HepG2 (cell line): ENCODE measurements around the gene PSMD9. TPM values are rescaled to one million over a fixed set of nuclear protein-coding genes. Genes with fewer than 3 reads are reported as not detected.

Experiments
- ATAC-seq: fragments of 200-7000 bp; cut with Tn5 transposase; 3 replicates; pipeline ENCODE4 v1.9.1; 2020; ENCODE audit warnings: mild to moderate bottlenecking, moderate library complexity
- BruUV-seq: library from RNA; stranded (reverse); fragments of 400-500 nt; replicated peaks from 2 replicates; lab custom pipeline; 2021; lab: Mats Ljungman, UMichigan
- CTCF ChIA-PET: fragments of 300-600 bp; formaldehyde crosslinking; extraction: SDS; loops from one replicate; lab custom pipeline; 2021; ENCODE audit warnings: low total read pairs, inconsistent platforms, low intra/inter-chr PET ratio; lab: Yijun Ruan, JAX
- POLR2A ChIA-PET: fragments of 350-600 bp; sonication (Branson Sonifier 250); formaldehyde crosslinking; loops from one replicate; lab custom pipeline; 2020; ENCODE audit warnings: antibody characterized with exemption, inconsistent platforms; lab: Yijun Ruan, JAX
- DNase-seq: peaks from one replicate; pipeline ENCODE4 v3.0.0-alpha.2; 2015; ENCODE audit warnings: low spot score
- FAIRE-seq: peaks from 3 replicates; lab custom pipeline; 2011; peaks lifted over from hg19 to GRCh38; lab: Jason Lieb, UNC
- H2AFZ ChIP-seq: one replicate; pipeline ENCODE4 v1.6.1; 2011; ENCODE audit warnings: low read length, inconsistent platforms
- H3K27ac ChIP-seq: fragments of 300-600 bp; 3 replicates; pipeline ENCODE4 v1.8.0; 2011; ENCODE audit warnings: mixed run types, mild to moderate bottlenecking, mixed read lengths, low read length, inconsistent platforms; ENCODE audit not compliant: insufficient read depth; ENCODE audit errors: extremely low read length
- H3K27me3 ChIP-seq, 2 experiments: fragments of 200-600 bp in 1 of 2; 2 replicates in 1 of 2; 3 replicates in 1 of 2; pipeline versions ENCODE4 v1.6.0 to v1.8.0; 2011; ENCODE audit warnings: low read length in 2 of 2, mild to moderate bottlenecking in 2 of 2, moderate library complexity in 2 of 2, inconsistent platforms in 1 of 2; ENCODE audit not compliant: insufficient read depth in 2 of 2, control insufficient read depth in 1 of 2
- H3K36me3 ChIP-seq, 2 experiments: fragments of 200-600 bp in 1 of 2; replicated peaks in 1 of 2; 2 replicates in 1 of 2; 3 replicates in 1 of 2; pipeline versions ENCODE4 v1.5.1 to v1.8.0; 2011; ENCODE audit warnings: low read length in 2 of 2, inconsistent platforms in 1 of 2; ENCODE audit not compliant: insufficient read depth in 2 of 2, control insufficient read depth in 1 of 2
- H3K4me1 ChIP-seq: 2 replicates; pipeline ENCODE4 v1.5.1; 2012; ENCODE audit warnings: low read length, inconsistent platforms; ENCODE audit not compliant: insufficient read depth
- H3K4me2 ChIP-seq: 2 replicates; pipeline ENCODE4 v1.6.0; 2011; ENCODE audit warnings: low read depth, low read length, inconsistent platforms
- H3K4me3 ChIP-seq, 3 experiments: fragments of 200-600 bp in 1 of 3; sonication (generic), shearing (Covaris generic) in 1 of 3; replicated peaks in 1 of 3; 2 replicates each; pipeline ENCODE4 v1.5.1; 2011 to 2016; ENCODE audit warnings: low read length in 3 of 3, inconsistent platforms in 2 of 3, low read depth in 2 of 3, mild to moderate bottlenecking in 2 of 3, control low read depth in 1 of 3, mixed read lengths in 1 of 3; ENCODE audit not compliant: insufficient read depth in 1 of 3
- H3K79me2 ChIP-seq: one replicate; pipeline ENCODE4 v1.6.1; 2011; ENCODE audit warnings: low read length, inconsistent platforms; ENCODE audit not compliant: insufficient read depth
- H3K9ac ChIP-seq: 2 replicates; pipeline ENCODE4 v1.6.0; 2011; ENCODE audit warnings: mild to moderate bottlenecking, low read depth, low read length, inconsistent platforms; ENCODE audit not compliant: insufficient read depth
- H3K9me3 ChIP-seq: 2 replicates; pipeline ENCODE4 v1.5.1; 2012; ENCODE audit warnings: mild to moderate bottlenecking, low read length
- H4K20me1 ChIP-seq: 2 replicates; pipeline ENCODE4 v1.6.0; 2011; ENCODE audit warnings: inconsistent platforms, mild to moderate bottlenecking, low read length, moderate library complexity; ENCODE audit not compliant: insufficient read depth
- ATF1 ChIP-seq: IDR thresholded peaks from 2 replicates; pipeline ENCODE4 v1.6.1; 2016; ENCODE audit warnings: mild to moderate bottlenecking, control low read depth
- BHLHE40 ChIP-seq: IDR thresholded peaks from 2 replicates; pipeline ENCODE4 v1.6.1; 2011; ENCODE audit warnings: low read length, improper control_type of control experiment
- NRL ChIP-seq: sonication (generic); formaldehyde crosslinking; IDR thresholded peaks from 2 replicates; pipeline ENCODE4 v1.5.0; 2020; ENCODE audit warnings: missing genetic modification reagents, mild to moderate bottlenecking, moderate library complexity, borderline replicate concordance
- TP53 ChIP-seq: sonication (generic); formaldehyde crosslinking; conservative IDR thresholded peaks from 2 replicates; pipeline ENCODE4 v1.4.0; 2020; ENCODE audit warnings: missing genetic modification reagents
- ZEB1 ChIP-seq: IDR thresholded peaks from 2 replicates; pipeline ENCODE4 v1.6.1; 2012; ENCODE audit warnings: mild to moderate bottlenecking, low read depth, inconsistent platforms; ENCODE audit not compliant: insufficient replicate concordance
- ZNF205 ChIP-seq: IDR thresholded peaks from 2 replicates; pipeline ENCODE4 v1.6.1; 2018; ENCODE audit warnings: missing biosample characterization, missing genetic modification reagents
- ZNF367 ChIP-seq: sonication (generic); formaldehyde crosslinking; IDR thresholded peaks from 2 replicates; pipeline ENCODE4 v1.4.0; 2020; ENCODE audit warnings: missing genetic modification reagents, borderline replicate concordance
- ZNF629 ChIP-seq: sonication (generic); formaldehyde crosslinking; conservative IDR thresholded peaks from 2 replicates; pipeline ENCODE4 v1.5.0; 2020; ENCODE audit warnings: missing genetic modification reagents
- ZNF781 ChIP-seq: sonication (generic); formaldehyde crosslinking; IDR thresholded peaks from 2 replicates; pipeline ENCODE4 v1.5.1; 2020; ENCODE audit warnings: borderline replicate concordance, mild to moderate bottlenecking, missing genetic modification reagents; ENCODE audit errors: not compliant biosample characterization
- WGBS: methylation state at CpG from one replicate; pipeline ENCODE4 v1.1.6; 2017; ENCODE audit warnings: low lambda C conversion rate; 5-methylcytosine and 5-hydroxymethylcytosine counted together
- in situ Hi-C: cut with HindIII; loops from 2 replicates; pipeline ENCODE4 v1.10.0; 2017; ENCODE audit warnings: low pct_unique_long_range_greater_than_20kb; ENCODE audit not compliant: extremely low pct_ligation_motif_present
- intact Hi-C: fragments of 100-400 bp; cut with micrococcal nuclease; formaldehyde crosslinking; loops from one replicate; pipeline ENCODE4 v1.10.0; 2022; ENCODE audit not compliant: unreplicated experiment
- polyA plus RNA-seq, 8 experiments: library from polyadenylated mRNA; depleted of rRNA in 3 of 8; stranded (reverse) in 7 of 8; unstranded in 1 of 8; fragments of >200 nt; fragmentation: Illumina TruSeq in 4 of 8; extraction: Trizol in 4 of 8; gene quantifications; 2 replicates each; pipeline versions ENCODE4 v1.2.1 to v1.2.3, GENCODE V29; 2011 to 2016; ENCODE audit warnings: low read depth in 4 of 8, missing spikeins in 1 of 8, mixed read lengths in 1 of 8; ENCODE audit not compliant: insufficient read depth in 1 of 8
- total RNA-seq, 5 experiments: library from RNA; depleted of rRNA; stranded (reverse); fragments of >200 nt; fragmentation: Illumina TruSeq; extraction: Trizol; gene quantifications; 2 replicates each; pipeline ENCODE4 v1.2.3, GENCODE V29; 2016; ENCODE audit warnings: low read depth in 1 of 5
- TF ChIP-seq, protein P1 (sequence below): IDR thresholded peaks from 2 replicates; pipeline ENCODE4 v1.6.1; 2018; ENCODE audit warnings: missing genetic modification reagents, mild to moderate bottlenecking, missing compliant biosample characterization
- TF ChIP-seq, protein P2 (sequence below): sonication (generic); formaldehyde crosslinking; IDR thresholded peaks from 2 replicates; pipeline ENCODE4 v1.4.0; 2020; ENCODE audit warnings: mild to moderate bottlenecking, missing genetic modification reagents
- TF ChIP-seq, protein P3 (sequence below): sonication (generic); formaldehyde crosslinking; IDR thresholded peaks from 2 replicates; pipeline ENCODE4 v1.4.0; 2020; ENCODE audit warnings: mild to moderate bottlenecking, missing genetic modification reagents

Gene PSMD9
- total and polyA plus RNA-seq, 2 of the 13 experiments (the other 11 are each of a cell fraction or from before 2014, with no cell fraction given) = 41.4 to 61.1 TPM

DNA sequence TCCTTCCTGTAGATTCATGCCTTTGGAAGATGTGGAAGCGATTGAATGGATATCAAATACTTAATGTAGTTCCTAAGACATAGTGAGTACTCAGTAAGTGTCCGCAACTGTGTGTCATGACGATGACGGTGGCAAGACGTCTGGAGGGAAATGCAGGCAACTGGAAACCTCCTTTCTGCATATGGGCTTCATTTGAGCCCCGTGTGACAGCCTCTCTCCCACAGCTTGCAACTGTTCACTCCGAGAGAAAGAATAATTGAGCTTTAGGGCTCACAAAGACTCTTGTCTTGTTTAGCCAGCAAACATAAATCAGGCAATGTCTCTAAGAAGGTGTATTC lies 36.7 kb downstream of the PSMD9 start:
- no peak for FAIRE-seq
- intact Hi-C loops = no loop called here
- Histone ChIP-seq H3K9ac (no peak overlapping the region), H3K4me1 (peaks cover 36% of the 10 kb centered on the region), H3K27ac (no peak overlapping the region), H3K9me3 (no peaks in the 10 kb centered on the region), H3K4me3 (no peak overlapping the region), H3K27me3 (no peaks in the 10 kb centered on the region), H2AFZ (no peak overlapping the region), H3K4me2 (no peak overlapping the region), H3K79me2 (no peaks in the 10 kb centered on the region), H3K36me3 (no peaks in the 10 kb centered on the region), H4K20me1 (no peaks in the 10 kb centered on the region)
- ATAC-seq = no peak
- TF ChIP-seq, protein P1, sequence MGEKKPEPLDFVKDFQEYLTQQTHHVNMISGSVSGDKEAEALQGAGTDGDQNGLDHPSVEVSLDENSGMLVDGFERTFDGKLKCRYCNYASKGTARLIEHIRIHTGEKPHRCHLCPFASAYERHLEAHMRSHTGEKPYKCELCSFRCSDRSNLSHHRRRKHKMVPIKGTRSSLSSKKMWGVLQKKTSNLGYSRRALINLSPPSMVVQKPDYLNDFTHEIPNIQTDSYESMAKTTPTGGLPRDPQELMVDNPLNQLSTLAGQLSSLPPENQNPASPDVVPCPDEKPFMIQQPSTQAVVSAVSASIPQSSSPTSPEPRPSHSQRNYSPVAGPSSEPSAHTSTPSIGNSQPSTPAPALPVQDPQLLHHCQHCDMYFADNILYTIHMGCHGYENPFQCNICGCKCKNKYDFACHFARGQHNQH = no peak
- TF ChIP-seq ZNF367 (no peak), ATF1 (CRISPR knock-in tag) (no peak), NRL (CRISPR knock-in tag) (no peak), TP53 (CRISPR knock-in tag) (no peak), ZNF629 (no peak), ZNF205 (CRISPR knock-in tag) (no peak), ZNF781 (no peak), BHLHE40 (no peak), ZEB1 (no peak)
- TF ChIP-seq, protein P2, sequence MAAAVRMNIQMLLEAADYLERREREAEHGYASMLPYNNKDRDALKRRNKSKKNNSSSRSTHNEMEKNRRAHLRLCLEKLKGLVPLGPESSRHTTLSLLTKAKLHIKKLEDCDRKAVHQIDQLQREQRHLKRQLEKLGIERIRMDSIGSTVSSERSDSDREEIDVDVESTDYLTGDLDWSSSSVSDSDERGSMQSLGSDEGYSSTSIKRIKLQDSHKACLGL (CRISPR knock-in tag) = no peak
- TF ChIP-seq, protein P3, sequence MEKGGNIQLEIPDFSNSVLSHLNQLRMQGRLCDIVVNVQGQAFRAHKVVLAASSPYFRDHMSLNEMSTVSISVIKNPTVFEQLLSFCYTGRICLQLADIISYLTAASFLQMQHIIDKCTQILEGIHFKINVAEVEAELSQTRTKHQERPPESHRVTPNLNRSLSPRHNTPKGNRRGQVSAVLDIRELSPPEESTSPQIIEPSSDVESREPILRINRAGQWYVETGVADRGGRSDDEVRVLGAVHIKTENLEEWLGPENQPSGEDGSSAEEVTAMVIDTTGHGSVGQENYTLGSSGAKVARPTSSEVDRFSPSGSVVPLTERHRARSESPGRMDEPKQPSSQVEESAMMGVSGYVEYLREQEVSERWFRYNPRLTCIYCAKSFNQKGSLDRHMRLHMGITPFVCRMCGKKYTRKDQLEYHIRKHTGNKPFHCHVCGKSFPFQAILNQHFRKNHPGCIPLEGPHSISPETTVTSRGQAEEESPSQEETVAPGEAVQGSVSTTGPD (CRISPR knock-in tag) = no peak
- in situ Hi-C loops = no loop called here
- BruUV-seq = no TSS peak
- DNase-seq = no peak
- WGBS = 87% methylated on average over 7 of the region's 7 CpGs
- CTCF ChIA-PET = no interaction called here
- POLR2A ChIA-PET = interaction anchor here (0.9 to 1.0 kb wide), 2 partner anchors 123 to 128 kb away, joined by 3 to 5 read pairs; no protein-coding TSS in a partner anchor
